UCSD-AML1 (cell line): Measurements from ENCODE around the gene RASGRP4.
"Not testable (repeated sequence)": the region's sequence is repeated elsewhere in the genome, so short reads cannot be mapped to it uniquely, and the experiment has no call there.

Experiments
- DNase-seq: peaks from one replicate; lab custom pipeline; 2025; ENCODE audit not compliant: unreplicated experiment; lab: John Stamatoyannopoulos, UW

Gene RASGRP4

GRCh38 chr19:38375098-38375493 lies 50.9 kb downstream of the RASGRP4 start:
- no peak for DNase-seq

DNA sequence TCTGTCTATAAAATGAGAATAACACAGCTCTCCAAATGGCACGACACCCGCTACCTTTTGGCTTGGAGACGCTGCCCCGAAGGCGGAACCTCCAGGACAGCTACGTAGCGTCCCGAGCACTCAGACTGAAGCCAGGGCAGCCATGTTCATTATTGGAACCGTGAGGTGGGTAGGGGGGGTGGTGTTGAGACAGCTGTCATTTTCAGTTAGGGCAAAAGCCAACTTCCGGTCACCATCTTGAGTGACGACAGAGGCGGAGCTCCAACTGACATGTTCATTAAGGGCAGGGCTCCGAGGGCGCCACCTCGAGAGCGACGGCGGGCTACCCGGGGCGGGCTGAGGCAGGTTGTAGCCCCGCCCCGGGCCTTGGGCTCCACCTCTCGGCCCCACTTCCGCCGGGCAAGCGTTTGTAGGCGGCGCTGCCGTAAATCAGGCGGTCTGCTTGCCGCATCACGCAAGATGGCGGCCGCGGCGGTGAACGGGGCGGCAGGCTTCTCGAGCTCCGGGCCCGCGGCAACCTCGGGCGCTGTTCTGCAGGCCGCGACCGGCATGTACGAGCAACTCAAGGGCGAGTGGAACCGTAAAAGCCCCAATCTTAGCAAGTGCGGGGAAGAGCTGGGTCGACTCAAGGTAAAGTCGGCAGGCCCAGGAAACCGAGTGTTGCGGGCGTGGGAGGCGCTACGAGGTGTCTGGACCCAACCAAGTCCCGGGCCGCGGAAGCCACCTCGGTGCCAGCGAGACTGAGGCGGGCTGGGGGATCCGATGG lies 51.5 kb downstream of the RASGRP4 start, which contains the start of gene PSMD8:
Gene PSMD8 (plus strand): TSS at position 240 of the 766 bp plus-strand sequence. CDS start 31 bp downstream, at position 271.
- DNase-seq = peak; percentile 99

- no peak for DNase-seq
These were observed 52.1 kb downstream of the RASGRP4 start for GRCh38 chr19:38373907-38374331.

DNA sequence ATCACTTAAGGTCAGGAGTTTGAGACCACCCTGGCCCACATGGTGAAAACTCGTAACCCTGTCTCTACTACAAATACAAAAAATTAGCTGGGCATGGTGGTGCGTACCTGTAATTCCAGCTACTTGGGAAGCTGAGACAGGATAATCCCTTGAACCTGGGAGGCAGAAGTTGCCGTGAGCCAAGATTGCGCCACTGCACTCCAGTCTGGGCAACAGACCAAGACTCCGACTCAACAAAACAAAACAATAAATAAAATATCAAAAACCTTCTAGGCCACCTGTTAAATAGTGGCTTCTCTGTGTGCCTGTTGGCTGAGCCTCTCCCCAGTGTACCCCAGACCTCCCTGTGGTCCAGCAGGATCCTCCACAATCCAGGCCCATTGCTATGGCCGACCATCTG lies 54.9 kb downstream of the RASGRP4 start:
- no peak for DNase-seq

GRCh38 chr19:38370299-38370698 lies 55.7 kb downstream of the RASGRP4 start:
- DNase-seq = no peak

DNA sequence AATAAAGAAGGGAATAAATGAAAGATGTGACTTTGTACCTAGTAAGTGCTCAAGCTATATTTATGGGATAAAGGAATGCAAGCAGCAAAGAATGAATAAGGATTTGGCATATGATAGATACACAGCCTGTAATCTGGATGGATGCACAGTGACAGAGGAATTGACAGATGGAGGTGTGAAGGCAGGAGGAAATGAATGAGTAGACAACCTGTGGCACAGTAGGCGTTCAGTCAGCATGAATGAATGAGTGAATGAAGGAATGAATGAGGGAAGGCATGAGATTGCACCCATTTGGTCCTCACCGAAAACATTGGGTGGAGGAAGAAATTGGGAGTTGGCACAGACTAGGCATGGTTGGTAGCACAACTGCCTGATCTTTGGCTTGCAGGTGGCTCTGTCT lies 56.4 kb downstream of the RASGRP4 start:
- DNase-seq = no peak

DNA sequence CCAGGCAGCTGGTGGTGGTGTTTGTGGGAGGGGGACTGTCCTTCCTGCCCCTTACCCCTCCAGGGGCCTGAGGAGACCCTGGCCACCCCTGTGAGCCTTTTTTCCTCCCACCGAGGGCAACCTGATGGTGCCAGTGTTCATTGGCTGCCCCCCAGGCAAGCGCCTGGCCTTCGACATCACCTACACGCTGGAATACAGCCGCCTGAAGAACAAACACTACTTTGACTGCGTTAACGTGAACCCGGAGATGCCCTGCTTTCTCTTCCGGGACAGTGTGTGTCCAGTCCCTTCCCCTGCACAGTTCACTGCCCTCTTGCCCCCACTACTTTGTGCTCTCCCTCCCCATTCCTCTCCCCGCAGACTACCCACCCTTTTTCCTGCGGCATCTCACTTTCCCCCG lies 59.0 kb downstream of the RASGRP4 start:
- DNase-seq = no peak

- DNase-seq = not testable (repeated sequence)
These were observed 62.9 kb downstream of the RASGRP4 start for GRCh38 chr19:38362946-38363688.

GRCh38 chr19:38362076-38362945 lies 63.7 kb downstream of the RASGRP4 start:
- peak; percentile 90 for DNase-seq

DNA sequence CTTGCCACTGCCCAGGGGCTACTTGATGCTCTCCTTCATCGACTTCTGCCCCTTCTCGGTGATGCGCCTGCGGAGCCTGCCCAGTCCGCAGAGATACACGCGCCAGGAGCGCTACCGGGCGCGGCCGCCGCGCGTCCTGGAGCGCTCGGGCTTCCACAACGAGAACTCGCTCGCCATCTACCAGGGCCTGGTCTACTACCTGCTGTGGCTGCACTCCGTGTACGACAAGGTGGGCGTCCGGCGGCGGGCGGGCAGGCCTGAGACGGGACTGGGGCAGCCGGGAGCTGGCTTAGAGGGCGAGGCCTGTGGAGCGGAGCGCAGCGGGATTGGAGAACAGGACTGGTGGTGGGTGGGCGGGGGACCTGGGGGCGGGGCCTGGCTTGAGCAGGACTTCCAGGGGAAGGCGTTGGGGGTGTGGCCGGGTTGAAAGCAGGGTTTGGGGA lies 64.4 kb downstream of the RASGRP4 start:
- DNase-seq = peak; percentile 87

DNA sequence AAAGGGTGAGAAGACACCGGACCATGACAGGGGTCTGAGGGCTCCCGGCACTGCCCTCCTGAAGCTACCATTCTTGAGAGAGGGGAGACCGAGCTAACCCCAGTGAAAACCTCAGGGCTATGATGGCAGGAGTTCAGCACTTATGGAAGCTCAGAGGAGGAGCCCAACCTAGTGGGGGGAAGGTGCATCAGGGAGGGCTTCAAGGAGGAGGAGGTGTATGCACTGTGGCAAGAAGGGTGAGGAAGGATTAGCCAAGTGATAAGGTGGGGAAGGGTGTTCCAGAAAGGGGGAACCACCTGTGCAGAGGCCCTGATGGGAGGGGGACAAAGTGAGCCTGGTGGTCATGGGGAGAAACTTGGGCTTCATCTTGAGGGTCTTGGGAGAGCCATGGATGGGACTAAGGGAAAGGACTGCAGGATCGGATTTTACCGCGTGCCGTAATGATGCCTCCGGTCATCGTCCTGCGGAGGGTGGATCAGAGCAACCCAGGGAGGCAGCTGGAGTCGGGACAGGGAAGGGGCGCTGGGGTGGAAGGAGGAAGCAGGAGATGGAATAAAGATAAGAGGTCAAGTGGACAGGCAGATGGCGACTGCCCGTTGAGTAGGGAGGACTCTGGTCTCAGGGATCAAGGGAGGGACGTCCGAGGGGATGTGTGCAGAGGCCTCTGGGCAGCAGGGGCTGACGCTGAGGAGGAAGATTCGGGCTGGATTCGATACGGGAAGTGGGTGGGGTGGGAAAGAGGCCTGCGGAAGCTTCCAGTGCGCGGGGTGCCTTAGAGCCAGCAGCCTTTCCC lies 65.0 kb downstream of the RASGRP4 start:
- DNase-seq = no peak

GRCh38 chr19:38360351-38360750 lies 65.7 kb downstream of the RASGRP4 start:
- no peak for DNase-seq

- no peak for DNase-seq
These were observed 66.6 kb downstream of the RASGRP4 start for GRCh38 chr19:38359242-38360021.
